NCI-H510A treated with DMSO at 0.1 percent for 48 hours (cell line): ENCODE data around the gene CACNA1A.

ENCODE experiments used
- DNase-seq: peaks from one replicate; lab custom pipeline; 2025; lab: John Stamatoyannopoulos, UW

CACNA1A gene

DNA sequence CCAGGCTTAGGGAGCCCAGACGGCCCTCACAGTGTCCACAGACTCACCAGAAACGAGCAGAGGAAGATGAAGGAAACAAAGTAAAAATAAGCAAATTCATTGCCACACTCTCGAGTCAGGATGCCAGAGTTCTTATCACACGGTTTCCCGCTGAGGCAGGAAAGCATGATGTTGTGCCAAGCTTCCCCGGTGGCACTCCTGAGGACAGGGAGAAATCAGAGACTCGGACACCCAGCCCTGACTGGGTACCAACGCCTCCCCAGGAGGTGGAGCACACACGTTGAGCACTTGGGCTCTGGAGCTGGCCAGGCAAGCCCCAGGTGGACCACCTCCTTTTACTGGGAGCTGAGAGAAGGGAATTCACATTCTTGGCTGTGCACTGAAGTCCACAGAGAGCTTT is 274.6 kb downstream of the CACNA1A start:
- no peak for DNase-seq

DNA sequence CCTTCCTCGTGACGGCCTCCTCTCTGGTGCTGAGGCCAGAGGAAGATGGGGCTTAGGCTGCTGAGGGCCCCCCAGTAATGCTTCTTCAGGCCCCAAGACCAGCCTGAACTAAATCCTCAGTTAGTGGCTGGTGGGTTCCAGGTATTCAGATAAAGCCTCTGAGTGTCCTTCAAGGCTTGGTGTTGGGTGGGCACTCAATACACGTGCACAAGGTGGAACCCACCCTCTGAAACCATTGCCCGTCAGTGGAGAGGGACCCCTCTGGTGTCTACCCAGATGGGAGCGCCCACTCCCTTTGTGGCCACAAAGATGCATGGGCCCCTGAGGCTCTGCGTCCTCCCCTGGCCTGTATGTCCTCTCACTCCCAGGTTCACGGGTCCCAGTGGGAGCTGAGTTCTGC is 277.0 kb downstream of the CACNA1A start:
- no peak for DNase-seq

- no peak for DNase-seq
Observed at GRCh38 chr19:13228561-13228960, 277.7 kb downstream of the CACNA1A start.

DNA sequence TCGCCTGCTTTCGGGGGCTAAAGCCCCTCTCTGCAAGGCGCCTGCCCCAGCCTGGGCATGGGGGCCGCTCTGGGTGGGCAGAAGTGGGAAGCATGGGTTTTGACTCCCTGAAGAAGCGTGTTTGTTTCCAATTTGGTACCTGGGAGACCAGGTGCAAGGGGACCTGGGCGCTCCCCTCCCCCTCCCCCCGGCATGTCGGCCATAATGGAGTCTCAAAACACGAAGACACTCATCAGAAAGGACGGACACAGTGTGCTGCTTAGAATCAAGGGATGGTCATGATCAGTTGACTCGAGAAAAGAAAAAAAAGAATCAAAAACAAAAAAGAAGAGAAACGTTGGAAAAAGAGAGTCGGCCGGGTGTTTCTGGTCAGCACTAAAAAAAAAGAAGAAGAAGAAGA is 279.3 kb downstream of the CACNA1A start:
- no peak for DNase-seq

- DNase-seq = no peak
Observed at GRCh38 chr19:13225973-13226865, 280.1 kb downstream of the CACNA1A start.

DNA sequence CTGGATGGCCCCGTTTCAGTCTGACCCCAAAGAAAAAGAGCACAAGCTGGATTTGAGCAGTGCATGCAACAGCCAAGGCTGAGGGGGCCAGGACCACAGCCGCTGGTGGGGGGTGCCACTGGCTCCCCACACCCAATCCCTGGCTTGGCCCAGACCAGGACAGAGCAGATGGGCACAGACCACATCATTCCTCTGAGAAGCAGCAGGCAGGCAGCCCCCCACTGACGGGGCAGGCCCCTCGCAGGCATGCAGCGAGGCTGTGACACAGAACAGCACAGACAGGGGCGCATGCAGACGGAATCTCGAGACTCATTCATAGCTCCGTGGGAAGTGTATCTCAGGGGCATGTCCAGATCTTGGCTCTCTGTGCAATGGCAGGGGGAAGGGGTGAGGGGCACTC is 281.2 kb downstream of the CACNA1A start:
- DNase-seq = no peak

- no peak for DNase-seq
Observed at GRCh38 chr19:13220847-13221246, 285.4 kb downstream of the CACNA1A start.

- no peak for DNase-seq
Observed at GRCh38 chr19:13215572-13216380, 290.5 kb downstream of the CACNA1A start.

- no peak for DNase-seq
Observed at GRCh38 chr19:13214036-13214730, 292.1 kb downstream of the CACNA1A start.

DNA sequence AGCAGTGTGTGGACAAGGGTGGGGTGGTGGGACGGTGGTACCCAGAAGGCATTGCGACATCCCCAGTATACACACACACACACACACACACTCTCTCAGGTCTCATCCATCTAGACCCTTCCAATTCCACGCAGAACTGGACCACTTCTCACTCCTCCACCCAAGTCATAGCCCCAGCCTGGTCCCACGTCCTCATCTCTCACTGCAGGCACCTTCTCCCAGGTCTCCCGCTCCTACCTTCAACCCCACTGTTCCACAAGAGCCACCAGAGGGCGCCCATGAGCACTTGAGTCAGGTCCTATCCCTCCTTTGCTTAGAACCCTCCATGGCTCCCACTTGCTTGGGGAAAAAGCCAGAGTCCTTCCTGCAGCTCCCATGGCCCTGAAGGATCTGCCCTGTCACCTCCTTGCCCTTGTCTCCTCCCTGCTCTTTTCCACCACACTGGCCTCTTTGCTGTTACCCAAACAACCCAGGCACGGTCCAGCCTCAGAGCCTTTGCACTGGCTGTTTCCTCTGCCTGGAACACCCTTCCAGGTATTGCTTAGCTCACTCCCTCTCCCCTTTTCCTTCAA is 293.4 kb downstream of the CACNA1A start:
- peak; percentile 12 for DNase-seq

- no peak for DNase-seq
Observed at GRCh38 chr19:13211426-13212308, 294.6 kb downstream of the CACNA1A start.

- no peak for DNase-seq
Observed at GRCh38 chr19:13210941-13211340, 295.3 kb downstream of the CACNA1A start.

- DNase-seq = no peak
Observed at GRCh38 chr19:13210339-13210775, 295.9 kb downstream of the CACNA1A start.

DNA sequence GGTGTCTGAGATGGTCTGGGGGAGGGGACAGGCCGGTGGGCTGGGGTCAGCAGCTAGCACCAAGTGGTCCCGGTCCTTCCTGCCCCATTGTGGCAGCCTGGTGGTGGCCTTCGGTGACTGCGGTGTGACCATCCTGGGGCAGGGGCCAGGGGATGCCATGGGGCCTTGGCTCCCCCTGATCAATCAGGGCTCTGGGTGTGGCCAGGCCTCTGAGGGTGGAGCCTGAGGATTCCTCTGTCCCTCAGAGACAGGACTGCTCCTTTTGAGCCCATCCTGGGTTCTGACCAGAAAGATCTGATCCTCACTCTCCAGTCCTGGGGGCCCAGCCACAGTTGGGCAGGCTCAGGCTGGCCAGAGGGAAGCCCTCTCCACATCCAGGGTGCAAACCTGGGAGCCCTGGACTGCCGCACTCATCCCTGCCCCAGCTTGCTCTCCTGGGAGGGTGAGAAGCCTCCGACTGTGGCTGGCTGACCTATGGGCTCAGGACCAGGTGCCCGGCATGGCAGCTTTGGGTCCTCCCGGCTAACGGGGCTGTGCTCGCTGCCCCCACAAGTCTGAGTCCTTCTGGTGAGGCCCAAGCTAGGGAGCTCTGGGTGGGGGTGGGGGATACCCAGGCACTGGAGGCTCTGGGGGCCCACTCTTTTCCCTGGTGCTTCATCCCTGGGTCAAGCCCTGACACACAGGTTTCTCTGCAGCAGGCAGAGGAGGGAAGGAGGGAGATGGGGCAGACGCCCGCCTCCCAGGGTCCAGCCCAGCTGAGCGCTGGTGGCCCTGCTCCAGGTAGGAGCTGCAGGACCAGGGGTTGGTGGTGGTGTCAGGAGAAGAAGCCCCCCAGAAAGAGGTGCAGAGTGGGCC is 296.6 kb downstream of the CACNA1A start:
- no peak for DNase-seq

DNA sequence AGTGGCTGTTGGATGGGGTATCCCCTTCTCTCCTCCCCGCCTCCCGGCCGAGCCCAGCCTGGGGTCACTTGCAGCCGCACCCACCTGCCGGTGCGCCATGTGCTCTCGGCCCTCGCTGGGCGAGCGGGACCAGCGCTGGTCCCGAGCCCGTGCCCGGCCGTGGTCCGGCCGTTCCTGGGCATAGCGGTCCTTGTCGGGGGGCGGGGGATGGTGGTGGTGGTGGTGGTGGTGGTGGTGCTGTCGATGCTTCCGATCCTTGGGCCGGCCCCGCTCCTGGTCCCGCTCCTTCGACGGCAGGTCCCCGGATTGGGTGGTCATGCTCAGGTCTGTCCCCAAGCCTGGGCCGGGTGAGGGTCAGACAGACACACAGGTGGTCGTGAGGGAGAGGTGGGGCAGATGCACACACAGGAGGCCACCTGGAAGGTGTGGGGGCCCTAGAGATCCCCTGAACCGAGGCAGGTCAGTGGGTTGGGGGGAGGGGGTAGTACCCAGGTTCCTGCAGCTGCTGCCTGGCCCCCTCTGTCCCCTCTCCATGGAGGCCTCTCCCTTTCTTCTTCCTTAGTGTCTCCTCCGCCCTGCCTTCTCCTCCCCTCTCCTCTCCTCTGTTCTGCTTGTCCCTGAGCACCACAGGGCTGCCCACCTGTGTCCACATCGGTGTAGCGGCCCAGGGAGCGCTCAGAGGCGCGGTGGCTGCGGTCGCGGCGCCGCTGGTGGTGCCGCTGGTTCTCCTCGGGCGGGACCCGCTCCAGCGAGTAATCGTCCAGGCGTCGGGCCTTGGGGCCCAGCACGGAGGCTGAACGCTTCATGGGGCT is 297.4 kb downstream of the CACNA1A start:
- no peak for DNase-seq

DNA sequence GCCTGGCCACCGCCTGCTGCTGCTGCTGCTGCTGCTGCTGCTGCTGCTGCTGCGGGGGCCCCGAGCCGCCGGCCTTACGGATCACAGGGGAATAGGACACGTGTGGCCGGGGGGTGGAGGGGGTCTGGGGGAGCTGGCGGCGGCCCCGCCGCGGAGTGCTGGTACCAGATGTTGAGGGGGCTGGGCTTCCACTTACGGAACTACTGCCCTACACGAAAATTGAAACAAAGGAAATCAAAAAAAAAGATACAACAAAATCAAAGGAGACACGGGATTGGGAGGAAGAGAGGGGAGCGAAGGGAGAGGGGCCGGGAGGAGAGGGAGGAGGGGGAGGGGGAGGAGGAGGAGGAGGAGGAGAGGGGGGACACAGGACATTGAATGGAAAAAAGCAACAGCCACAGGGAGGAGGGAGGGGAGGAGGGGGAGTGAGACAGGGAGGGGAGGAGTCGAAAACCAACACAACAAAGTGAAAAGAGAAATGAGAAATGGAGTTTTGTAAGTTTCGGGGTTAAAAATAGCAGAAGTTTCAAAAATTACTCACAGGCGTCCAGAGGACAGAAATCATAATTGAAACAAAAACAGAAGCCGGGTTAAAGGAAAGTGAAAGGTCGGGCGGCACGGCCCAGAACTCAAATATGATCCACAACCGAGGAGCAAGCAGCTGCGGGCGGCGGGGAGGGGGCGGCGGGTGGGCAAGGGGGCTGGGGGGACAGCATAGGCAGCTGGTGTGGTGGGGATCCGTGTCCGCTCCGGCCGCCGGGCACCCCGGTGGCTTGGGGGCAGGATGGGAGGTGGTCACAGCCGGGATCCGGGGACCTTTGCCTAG is 298.2 kb downstream of the CACNA1A start:
- DNase-seq = no peak

DNA sequence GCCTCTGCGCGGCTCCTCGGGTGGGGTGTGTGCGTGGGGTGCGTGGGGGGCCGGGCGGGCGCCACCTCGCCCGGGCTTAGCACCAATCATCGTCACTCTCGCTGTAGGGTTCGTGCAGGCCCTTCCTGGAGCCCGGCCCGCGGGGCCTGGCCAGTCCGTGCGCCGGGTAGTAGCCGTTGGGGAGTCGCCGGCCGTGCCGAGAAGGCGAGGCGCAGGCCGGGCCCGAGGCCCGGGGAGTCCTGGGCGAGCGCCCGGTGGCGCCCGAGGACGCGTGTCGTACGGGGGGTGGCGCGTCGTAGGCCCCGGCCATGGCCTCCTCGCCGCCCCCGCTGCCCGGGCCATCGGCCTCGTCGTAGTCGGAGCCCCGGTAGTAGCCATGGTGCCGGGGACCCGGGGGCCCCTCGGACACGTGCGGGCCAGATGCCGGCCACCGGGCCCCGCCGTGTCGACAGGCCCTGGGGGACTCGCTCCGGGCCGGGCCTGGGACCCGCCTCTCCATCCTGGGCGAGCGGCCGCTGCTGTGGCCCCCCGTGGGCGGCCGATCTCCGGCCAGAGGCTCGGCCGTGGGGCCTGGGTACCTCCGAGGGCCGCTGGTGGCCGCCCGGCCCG is 298.9 kb downstream of the CACNA1A start:
- no peak for DNase-seq

GRCh38 chr19:13206587-13206986 is 299.7 kb downstream of the CACNA1A start:
- no peak for DNase-seq
